Fibroblast of skin of scalp (primary cell): ENCODE results near the gene EYA4.

Source experiments
- DNase-seq: peaks from one replicate; pipeline ENCODE4 v3.0.0-alpha.2; 2013

EYA4 gene

DNA sequence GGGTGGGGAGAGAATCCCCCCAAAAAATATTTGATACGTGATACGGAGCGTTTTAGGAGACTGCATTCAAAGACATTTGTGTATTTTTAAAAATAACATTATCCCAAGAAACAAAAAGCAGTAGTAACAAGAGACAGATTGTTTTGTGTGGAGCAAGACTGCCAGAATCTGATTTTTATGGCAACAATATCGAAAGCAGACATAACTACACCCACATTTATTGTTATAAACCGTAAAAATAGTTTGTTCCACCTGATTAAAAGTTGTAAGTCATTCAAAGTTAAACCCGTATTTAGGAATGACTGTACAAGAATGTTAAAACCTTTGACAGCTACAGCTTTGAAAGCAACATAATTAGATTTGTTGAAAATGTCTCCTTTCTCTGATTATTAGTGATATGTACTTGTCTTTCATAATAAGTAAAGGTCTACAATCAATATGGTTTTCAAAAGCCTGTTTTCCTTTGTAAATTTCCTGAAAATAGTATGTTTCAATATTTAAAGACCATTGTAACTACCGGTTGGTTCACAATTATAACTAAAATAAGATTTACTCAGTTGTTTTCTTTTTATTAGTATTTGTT lies 2.7 kb downstream of the EYA4 start:
- DNase-seq, result no peak

DNA sequence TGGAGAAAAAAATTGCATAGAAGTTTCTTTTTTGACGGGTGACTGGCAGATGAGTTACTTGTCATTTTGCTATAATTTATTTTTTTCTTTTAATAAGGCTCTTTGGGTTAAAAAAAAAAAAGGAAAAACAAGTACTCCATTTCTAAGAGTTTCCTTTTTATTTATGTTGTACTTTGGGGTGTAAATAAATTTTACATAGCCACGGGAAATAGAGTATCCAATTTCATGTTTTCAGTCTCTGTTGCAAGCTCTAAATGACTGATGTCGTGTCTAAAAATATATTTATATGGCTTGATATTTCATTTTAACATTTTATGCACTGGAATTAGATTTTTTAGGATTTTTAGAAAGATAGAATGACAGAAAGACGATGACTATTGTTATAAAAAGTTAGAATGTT lies 3.4 kb downstream of the EYA4 start:
- DNase-seq, result no peak

DNA sequence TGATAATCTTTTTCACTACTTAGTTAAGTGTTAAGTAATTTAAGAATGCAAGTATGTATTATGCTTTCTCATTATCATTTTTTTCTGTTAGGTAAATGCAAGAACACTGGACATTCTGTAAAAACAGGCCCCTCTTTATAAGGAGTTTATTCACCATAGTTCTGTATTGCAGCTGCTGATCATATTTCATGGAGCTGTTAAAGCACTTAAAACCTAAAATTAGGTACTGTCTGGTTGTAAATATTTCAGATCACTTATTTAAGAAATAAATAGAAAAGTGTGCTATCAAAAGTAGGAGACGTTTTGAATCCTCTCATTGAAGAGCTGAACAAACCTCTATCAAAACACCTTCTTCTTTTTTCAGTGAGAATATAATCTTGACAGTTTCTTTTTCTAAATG lies 3.9 kb downstream of the EYA4 start:
- no peak for DNase-seq

DNA sequence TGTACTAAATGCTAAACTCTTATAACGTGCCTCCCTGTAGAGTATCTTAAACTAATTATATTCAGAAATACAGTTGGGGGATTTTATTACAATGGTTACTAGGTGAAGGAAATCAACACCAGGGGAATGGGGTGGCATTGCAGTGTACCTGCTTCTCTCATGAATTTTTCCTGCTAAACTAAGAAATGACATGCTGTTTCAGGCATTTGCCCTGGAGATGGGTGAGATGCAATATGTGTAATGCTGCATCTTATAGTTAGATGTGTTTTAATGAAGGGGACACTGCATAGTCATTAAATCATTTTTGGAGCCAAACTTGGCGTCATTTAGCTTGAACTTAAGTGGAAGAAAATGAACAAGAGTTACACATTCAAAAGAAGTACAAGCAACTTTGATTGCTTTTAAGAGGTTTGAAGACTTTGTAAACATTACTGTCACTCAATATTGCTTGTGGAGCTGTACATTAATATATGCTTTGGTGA lies 4.3 kb downstream of the EYA4 start:
- DNase-seq, result no peak

DNA sequence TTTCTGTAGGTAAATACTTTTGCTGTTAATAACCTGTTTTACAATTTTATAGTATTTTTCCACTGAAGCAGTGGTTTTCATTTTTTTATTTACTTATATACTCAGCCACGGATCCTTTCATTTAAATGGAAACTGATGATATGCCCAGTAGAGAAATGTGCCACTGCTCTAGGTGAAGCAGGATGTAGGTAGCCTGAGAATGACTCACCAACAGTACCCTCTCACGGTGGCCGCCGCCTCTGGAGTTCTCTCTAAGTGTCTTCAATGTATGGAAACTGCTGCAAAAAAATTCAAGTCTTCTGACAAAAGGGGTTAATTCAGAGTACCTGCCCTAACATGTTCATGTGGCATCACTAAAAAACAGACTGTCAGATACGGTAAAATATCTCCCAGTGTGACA lies 6.4 kb downstream of the EYA4 start:
- DNase-seq, result no peak

DNA sequence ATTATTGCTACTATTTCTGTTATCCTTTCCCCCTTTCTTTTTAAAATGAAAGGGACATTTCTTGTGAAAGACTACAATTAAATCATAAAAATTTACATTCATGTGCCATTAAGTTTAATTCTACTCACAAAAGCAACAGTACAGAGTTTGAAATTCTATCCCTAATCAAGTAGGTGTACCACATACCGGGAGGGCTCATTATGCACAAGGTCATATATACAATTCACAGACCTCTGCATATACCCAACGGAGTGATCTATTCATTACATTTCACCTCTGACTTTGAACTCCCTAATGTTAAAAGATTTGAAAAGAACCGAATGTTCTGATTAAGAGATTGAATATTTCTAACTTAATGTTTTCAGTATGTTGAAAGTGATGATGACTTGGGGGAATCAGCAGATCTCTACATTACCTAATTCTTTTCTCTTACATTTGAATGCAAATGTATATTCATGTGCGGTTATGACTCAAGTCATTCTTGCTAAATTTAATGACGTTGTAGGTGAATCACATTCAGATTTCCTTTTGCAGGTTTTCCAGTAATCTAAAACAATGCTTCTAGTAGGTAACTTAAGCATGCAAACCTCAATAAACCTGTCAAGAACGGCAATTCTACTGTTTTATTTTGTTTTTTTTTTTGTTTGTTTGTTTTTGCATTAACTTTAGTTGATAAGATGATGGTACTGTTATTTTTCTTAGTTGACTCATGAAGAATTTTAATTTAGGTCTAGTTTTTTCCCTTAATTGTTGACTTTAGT lies 7.3 kb downstream of the EYA4 start:
- no peak for DNase-seq

DNA sequence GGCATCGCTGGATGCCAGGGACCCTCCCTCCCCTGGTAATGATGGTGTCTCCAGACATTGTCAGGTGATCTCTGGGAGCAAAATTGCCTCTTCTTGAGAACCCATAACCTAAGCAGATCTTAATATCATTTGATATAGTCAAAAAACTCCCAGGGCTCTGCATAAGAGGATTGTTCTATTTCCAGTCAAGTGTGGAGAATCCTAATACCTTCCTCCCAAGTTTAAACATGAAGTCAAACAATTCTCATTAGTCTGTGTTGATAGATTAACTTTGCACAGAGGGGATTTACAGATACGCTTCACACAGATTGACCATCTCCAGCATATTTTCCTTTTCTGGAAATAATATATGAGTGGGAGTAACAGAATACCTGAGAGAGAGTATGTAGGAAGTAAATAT lies 10.5 kb downstream of the EYA4 start:
- DNase-seq, result no peak

DNA sequence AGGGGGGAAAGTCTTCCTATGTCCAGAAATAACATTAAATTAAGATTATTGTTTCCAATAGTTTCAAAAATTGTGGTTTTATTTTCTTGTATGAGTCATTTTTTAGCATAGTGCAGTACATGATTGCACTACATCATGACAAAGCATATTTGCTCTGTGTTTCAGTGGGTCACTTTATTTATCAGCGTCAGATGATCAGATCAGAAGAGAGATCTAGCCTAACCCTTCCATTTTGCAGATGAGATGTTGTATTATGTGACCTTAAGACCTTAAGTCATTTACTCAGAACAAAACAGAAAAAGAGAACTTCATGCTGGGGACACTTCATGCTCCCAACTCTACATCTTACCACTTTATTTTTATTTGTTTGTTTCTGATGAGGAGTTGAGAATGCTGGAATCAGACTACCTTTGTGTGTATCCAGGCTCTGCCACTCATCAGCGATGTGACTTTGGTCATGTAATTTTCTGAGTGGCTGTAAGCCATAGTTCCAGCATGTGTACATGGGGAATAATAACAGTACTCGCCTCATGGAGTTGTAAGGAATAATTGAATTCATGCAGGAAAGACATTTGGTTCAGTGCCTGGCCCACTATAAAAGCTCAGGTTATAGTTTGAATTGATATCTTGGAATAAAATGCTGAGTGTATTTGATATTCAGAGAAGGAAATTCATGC lies 13.5 kb downstream of the EYA4 start:
- peak; percentile 62 for DNase-seq

DNA sequence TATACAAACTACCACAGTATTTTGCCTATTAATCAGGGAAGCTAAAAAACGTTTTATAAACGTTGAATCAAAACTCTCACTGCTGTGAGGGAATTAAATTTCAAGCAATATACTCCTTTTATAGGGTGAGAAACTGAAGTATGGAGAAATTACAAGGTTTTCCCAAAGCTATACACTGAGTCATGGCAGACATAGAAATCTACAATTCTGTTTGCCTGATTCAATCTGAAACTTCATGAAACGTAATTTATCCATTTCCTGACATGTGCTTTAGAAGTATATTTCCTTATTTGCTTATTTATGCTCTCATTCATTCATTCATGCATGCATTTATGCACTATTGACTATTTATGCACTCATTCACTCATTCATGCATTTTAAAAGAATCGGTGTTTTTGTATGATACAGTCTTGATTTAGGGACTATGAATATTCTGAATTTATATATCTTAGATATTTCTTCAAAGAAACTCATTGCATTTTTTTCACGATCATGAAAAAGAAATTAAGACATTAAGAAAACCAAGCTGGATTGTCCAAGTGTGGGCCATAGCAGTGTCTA lies 16.5 kb downstream of the EYA4 start:
- DNase-seq, result no peak

DNA sequence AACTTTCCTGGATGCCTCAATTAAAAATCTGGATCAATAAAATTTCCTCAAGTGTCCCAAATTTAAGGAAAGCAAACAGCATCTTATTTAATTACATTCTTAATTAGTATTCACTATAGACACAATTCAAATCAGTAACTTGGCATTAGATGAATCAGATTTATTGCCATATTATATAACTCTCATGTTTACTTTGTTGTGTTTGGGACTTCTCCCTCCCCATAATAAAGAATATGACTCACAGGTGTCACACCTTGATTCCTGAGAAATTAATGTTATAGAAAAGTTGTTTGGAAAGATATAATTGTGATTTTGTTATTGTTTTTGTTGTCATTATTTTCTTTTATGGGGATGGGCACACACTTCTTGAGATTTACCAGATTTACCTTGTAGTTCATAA lies 18.4 kb downstream of the EYA4 start:
- DNase-seq, result no peak

DNA sequence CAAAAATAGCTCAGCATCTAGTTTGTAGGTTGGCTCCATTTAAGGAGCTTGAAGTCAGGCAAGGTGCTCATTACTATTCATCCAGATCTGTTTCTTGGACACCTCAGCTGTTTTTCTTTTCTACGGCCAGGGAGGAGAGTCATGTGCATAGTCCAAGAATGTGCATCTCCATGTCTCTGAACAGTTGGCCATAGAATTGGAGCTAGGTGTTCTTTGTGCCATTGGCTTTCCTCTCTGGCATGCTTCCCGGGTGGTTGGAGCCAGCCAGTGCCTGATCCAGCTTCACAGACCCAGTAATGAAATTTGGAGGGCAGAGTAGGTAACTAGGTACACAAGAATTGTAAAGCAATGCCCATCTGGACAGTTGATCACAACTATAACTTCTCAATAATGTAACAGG lies 21.6 kb downstream of the EYA4 start:
- DNase-seq, result no peak

DNA sequence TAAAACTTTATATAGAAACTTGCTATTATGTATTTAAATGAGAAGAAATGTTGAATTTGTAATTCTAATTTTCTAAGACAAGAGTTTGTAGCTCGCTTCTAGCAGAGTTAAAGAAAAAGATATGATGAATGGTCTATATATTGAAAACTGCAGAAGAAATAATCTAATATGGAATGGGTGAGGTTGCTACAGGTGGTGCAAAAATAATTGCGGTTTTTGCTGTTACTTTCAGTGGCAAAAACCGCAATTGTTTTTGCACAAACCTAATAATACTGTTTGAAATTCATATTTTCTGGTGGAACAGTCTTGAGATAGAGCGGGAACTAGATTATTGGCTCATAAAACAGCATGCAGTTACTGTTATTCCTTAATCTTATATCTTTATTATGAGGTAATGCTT lies 23.9 kb downstream of the EYA4 start:
- DNase-seq, result no peak

DNA sequence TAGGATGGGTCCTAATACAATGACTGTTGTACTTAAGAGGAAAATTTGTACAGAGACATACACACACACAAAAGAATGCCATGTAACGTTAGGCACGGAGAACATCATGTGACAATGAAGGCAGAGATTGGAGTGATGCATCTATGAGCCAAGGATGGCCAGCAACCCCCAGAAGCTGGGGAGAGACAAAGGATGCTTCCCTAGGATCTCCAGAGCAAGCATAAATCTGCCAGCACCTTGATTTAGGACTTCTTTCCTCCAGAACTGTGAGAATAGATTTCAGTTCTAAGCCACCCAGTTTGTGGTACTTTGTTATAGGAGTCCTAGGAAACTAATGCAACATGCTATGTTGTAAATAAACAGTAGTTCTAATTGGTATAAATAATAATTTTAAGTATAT lies 25.0 kb downstream of the EYA4 start:
- DNase-seq, result no peak

DNA sequence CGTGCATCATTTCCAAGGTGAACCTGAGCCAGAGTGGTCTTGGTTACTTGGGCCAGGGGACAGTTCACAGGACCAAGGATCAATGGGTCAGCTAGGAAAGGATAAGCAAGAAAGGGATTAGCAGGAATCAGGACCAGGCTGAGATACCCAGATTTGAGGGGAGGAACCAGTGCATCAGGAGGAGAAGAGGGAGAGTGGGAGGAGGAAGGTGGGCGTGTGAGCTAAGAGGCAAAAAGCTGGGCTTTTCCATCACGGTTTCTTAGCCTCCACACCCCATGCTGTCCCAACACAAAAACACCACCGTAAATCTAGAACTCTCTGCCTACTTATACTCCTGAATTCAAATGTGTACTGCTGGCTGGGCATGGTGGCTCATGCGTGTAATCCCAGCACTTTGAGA lies 27.5 kb downstream of the EYA4 start:
- no peak for DNase-seq

DNA sequence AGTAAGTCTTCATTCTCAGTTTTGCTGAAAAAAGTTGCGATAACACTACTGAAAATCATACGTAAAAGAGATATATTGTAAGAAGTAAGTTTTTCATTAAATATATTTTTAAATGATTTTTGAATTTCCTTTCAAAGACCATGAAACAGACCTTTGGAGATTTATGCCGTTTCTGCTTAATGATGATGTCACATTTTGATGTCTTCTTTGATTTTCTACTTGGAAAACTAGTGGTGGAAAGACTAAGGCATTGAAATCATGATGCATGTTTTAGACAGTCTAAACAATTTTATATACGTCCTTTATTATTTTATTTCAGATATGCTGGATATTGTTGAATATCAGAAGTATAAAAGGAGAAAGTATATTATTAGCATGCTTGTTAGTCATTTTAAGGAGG lies 33.7 kb downstream of the EYA4 start:
- DNase-seq, result no peak

DNA sequence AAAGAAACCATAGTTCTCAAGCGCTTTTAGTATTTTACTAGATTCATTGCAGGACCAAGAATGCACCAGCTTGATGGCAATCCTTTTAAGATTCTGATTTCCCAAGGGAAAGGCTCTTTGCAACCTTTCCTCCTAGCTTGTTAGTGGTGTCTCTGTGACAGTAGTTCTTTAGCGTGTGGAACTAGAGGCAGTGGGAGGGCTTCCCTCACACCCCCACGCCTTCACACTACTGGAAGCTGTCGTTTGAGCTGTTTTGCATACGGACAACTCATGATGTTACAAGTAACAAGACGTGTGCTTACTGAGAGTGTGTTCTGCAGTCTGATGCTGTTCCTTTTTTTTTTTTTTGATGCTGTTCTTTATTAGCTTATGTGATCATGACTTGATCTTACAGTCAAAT lies 34.1 kb downstream of the EYA4 start:
- DNase-seq, result no peak

DNA sequence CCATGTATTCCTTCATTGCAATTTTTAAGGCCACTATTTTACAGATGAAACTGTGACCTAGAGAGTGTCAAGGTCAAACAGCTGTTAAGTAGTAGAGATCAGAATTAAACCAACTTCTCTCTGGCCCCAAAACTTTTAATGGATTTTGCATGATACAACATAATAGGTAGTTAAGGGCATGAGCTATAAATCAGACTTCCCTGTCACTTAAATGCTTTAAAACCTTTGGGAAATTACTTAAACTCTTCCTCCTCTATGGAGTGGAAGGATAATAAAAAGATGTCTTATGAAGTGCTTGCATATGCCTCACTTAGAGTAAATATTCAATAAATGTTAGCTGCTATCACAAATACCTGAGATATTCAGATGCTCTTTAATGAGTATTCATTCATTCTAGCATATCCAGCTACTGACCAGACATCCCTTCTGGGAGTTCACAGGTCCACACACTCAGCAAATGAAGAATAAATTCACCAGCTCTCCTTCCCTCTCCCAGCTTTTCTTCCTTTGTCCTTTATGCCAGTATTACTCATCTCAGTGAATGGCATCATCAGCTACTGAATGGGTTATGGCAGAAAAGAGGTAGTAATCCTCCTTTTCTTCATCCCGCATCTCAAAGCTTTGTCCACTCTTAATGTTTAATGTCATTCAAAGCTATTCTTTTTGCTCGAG lies 36.2 kb downstream of the EYA4 start:
- no peak for DNase-seq

DNA sequence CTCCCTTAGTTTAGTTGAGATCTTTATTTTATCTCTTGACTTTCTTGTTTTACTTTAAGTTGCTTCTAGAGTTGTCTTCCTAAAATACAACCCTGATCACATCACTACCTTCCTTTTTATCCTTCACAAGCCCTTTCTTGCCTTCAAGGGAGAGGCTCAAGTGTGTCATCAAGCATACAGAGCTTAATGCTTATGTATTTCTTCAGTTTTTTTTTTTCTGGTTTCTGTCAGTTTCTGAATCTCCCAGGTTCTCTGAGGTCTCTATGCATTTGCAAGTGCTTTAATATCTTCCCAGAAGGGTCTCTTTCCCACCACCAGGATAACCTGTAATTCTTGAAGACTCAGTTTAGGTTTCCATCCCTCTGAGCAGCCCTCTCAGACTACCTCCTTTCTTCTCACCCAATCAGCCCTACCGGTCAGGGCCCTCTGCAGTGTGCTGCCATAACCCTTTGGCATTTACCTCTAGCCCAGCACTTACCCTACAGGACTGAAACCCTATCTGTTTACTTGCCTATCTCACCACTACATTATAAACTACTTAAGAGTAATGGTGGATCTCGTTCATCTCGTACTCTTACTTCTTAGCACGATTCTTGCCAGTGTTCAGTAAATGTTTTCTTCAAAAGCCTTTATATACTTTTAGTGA lies 36.9 kb downstream of the EYA4 start:
- no peak for DNase-seq

DNA sequence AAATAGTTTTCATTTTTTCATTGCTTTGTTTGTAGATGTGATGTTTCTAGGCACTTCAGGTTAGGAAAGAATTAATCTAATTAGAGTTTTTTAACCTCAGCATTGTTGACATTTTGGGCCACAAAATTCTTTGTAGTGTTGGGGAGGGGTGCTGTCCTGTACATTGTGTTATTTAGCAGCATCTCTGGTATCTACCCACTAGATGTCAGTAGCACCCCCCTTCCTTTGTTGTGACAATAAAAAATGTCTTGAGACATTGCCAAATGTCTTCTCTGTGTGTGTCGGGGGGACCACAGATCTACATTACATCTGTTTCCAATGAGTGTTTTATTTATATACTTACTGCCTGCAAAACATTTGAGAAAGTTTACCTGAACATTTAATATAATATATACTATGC lies 45.6 kb downstream of the EYA4 start:
- DNase-seq, result peak; percentile 65

DNA sequence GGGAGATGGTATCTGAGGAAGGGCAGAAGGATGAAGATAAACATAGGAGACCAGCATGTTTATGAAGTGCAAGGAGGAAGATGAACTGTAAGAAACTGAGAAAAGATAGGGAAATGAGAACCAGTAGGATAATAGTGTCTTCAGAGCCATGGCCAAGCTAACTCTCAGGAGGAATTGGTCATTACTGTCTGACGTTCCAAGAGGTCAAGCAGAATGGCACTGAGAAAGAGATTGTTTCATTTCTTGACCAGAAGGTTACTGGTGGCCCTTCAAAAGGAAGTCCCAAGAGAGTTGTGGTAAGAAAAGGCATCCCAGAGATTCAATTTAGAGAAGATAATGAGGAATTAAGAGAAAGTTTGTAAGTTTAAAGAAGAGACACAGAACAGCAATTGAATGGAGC lies 47.5 kb downstream of the EYA4 start:
- no peak for DNase-seq

DNA sequence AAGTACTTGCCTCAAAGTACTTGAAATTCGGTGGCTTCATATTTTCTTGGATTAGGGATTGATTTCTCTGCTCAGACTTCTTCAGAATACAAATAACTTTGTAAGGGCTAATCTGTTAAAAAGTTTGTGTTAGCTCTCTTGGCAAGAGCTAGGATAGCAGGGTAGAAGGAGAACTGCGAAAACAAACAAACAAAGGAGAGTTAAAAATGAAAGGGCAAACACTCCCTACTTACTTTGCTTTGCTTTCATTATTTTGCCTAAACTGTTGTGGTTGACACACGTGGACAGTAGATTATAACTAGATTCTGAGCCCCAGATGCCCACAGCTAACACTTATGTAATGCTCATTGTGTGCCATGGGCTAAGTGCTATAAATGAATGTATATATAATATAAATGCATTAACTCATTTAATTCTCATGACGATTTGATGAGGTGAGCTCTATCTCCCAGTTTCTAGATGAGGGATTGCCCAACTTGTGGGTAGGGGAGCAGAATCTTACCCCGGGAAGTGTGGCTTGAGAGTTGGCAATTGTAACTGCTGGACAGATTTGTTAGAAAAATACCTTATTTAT lies 48.7 kb downstream of the EYA4 start:
- DNase-seq, result no peak

DNA sequence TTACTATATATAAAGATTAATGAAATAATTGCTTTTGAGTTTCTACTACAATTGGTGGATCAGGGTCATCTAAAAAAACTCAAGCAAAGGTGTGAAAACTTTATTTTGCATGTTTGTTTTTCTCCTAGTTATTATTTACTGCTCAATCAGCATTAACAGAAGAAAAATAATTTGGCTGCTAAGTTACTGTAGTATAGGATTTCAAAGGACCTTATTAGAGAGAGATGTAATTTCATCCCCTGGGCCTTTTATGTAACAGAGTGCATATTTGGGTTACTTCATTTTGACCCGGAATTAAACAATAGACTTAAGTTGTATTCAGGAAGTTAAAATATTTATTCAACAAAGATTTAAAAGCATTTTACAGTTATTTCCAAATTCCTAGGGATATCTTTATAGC lies 49.8 kb downstream of the EYA4 start:
- DNase-seq, result no peak
